WTC11 (cell line): ENCODE data around the gene BPIFA3. TPM values are rescaled to one million over a fixed set of nuclear protein-coding genes. Genes with fewer than 3 reads are reported as not detected.

Experiments used
- ATAC-seq: fragments of 200-7000 bp; cut with Tn5 transposase; 2 replicates; pipeline ENCODE4 v1.10.0; 2021; ENCODE audit warnings: mild to moderate bottlenecking, moderate library complexity
- CTCF ChIA-PET: fragments of 300-600 bp; sonication (Branson Sonifier 250); formaldehyde crosslinking; loops from one replicate; lab custom pipeline; 2021; ENCODE audit warnings: antibody characterized with exemption; lab: Charles Lee
- POLR2A ChIA-PET: fragments of 350-600 bp; sonication (Branson Sonifier 250); formaldehyde crosslinking; loops from one replicate; lab custom pipeline; 2021; ENCODE audit warnings: antibody characterized with exemption; lab: Charles Lee
- DNase-seq: peaks from one replicate; pipeline ENCODE4 v3.0.0; 2021; ENCODE audit warnings: low spot score
- H3K27ac Mint-ChIP-seq: 2 replicates; pipeline ENCODE4 v1.8.0; 2021; ENCODE audit warnings: mixed read lengths
- H3K27me3 Mint-ChIP-seq: 2 replicates; pipeline ENCODE4 v1.8.0; 2021; ENCODE audit warnings: low read depth, mild to moderate bottlenecking, moderate library complexity, mixed read lengths
- H3K36me3 Mint-ChIP-seq: 2 replicates; pipeline ENCODE4 v1.8.0; 2021; ENCODE audit warnings: mixed read lengths
- H3K4me1 Mint-ChIP-seq: 2 replicates; pipeline ENCODE4 v1.8.0; 2022; ENCODE audit warnings: mixed read lengths
- H3K4me3 Mint-ChIP-seq: 2 replicates; pipeline ENCODE4 v1.8.0; 2021; ENCODE audit warnings: mild to moderate bottlenecking, moderate library complexity, mixed read lengths
- H3K9me3 Mint-ChIP-seq: 2 replicates; pipeline ENCODE4 v1.8.0; 2021; ENCODE audit warnings: mixed read lengths
- ARID4B ChIP-seq: sonication (generic); formaldehyde crosslinking; IDR thresholded peaks from 2 replicates; pipeline ENCODE4 v1.8.0; 2023; ENCODE audit warnings: missing genetic modification reagents, mild to moderate bottlenecking, borderline replicate concordance
- ESRRA ChIP-seq: sonication (generic); formaldehyde crosslinking; IDR thresholded peaks from 2 replicates; pipeline ENCODE4 v1.8.1; 2022; ENCODE audit warnings: mild to moderate bottlenecking, missing genetic modification reagents, borderline replicate concordance
- FOXJ3 ChIP-seq: sonication (generic); formaldehyde crosslinking; IDR thresholded peaks from 2 replicates; pipeline ENCODE4 v1.9.0; 2021; ENCODE audit warnings: missing genetic modification reagents, mild to moderate bottlenecking, borderline replicate concordance
- FOXP4 ChIP-seq: sonication (generic); formaldehyde crosslinking; IDR thresholded peaks from 2 replicates; pipeline ENCODE4 v1.8.0; 2022; ENCODE audit warnings: mild to moderate bottlenecking, missing genetic modification reagents
- HMGXB4 ChIP-seq: sonication (generic); formaldehyde crosslinking; IDR thresholded peaks from 2 replicates; pipeline ENCODE4 v1.8.1; 2023; ENCODE audit warnings: mild to moderate bottlenecking, moderate library complexity, missing genetic modification reagents
- MYBL2 ChIP-seq: sonication (generic); formaldehyde crosslinking; IDR thresholded peaks from 2 replicates; pipeline ENCODE4 v1.8.1; 2023; ENCODE audit warnings: mild to moderate bottlenecking, moderate library complexity, missing genetic modification reagents
- NR1H2 ChIP-seq: sonication (generic); formaldehyde crosslinking; IDR thresholded peaks from 2 replicates; pipeline ENCODE4 v1.9.0; 2021; ENCODE audit warnings: mild to moderate bottlenecking, moderate library complexity, missing genetic modification reagents
- TP53 ChIP-seq: sonication (generic); formaldehyde crosslinking; IDR thresholded peaks from 2 replicates; pipeline ENCODE4 v1.8.1; 2023; ENCODE audit warnings: mild to moderate bottlenecking, missing genetic modification reagents
- ZBTB21 ChIP-seq: sonication (generic); formaldehyde crosslinking; IDR thresholded peaks from 2 replicates; pipeline ENCODE4 v1.8.1; 2023; ENCODE audit warnings: mild to moderate bottlenecking, missing genetic modification reagents, borderline replicate concordance
- ZNF219 ChIP-seq: sonication (generic); formaldehyde crosslinking; IDR thresholded peaks from 2 replicates; pipeline ENCODE4 v1.8.0; 2023; ENCODE audit warnings: missing genetic modification reagents, mild to moderate bottlenecking, borderline replicate concordance
- ZNF425 ChIP-seq: fragments of 250-450 bp; sonication (Bioruptor Pico); conservative IDR thresholded peaks from 2 replicates; pipeline ENCODE4 v1.9.0; 2021; ENCODE audit warnings: mild to moderate bottlenecking
- ZNF512 ChIP-seq: sonication (generic); formaldehyde crosslinking; IDR thresholded peaks from 2 replicates; pipeline ENCODE4 v1.8.1; 2022; ENCODE audit warnings: missing genetic modification reagents, borderline replicate concordance
- total RNA-seq: library from RNA; stranded (reverse); gene quantifications from 3 replicates; pipeline ENCODE4 v1.2.3, GENCODE V29; 2021

The BPIFA3 gene
- total RNA-seq, 1 experiment from 2014 or later: not detected

GRCh38 chr20:33235696-33236095 is 18.5 kb downstream of the BPIFA3 start, which contains the start of gene BPIFA1 (continued):
- TF ChIP-seq NR1H2 (CRISPR knock-in tag) (no peak), ESRRA (no peak), TP53 (CRISPR knock-in tag) (no peak), FOXP4 (CRISPR knock-in tag) (no peak), MYBL2 (CRISPR knock-in tag) (no peak), ZNF425 (no peak)

GRCh38 chr20:33236351-33236750 is 19.2 kb downstream of the BPIFA3 start:
- Mint-ChIP-seq H3K27me3 (peaks cover 3% of the 10 kb centered on the region), H3K9me3 (no peaks in the 10 kb centered on the region), H3K36me3 (no peaks in the 10 kb centered on the region), H3K4me3 (no peak overlapping the region), H3K27ac (no peak overlapping the region), H3K4me1 (peaks cover 3% of the 10 kb centered on the region; the same call in 1 of the 2 replicates)
- ATAC-seq: no peak
- ChIA-PET POLR2A (no interaction called here), CTCF (interaction anchor here (0.6 kb wide), 1 partner anchor 332 kb away, joined by 3 read pairs; no protein-coding TSS in a partner anchor)
- DNase-seq: no peak
- TF ChIP-seq HMGXB4: no peak
- no peak for TF ChIP-seq ZNF512
- no peak for TF ChIP-seq ARID4B (CRISPR knock-in tag)

- ATAC-seq: no peak
- H3K4me1 Mint-ChIP-seq: no peaks in the 10 kb centered on the region
- no peaks in the 10 kb centered on the region for H3K36me3 Mint-ChIP-seq
- DNase-seq: no peak
- H3K4me3 Mint-ChIP-seq: no peak overlapping the region
- H3K9me3 Mint-ChIP-seq: no peaks in the 10 kb centered on the region
- no peaks in the 10 kb centered on the region for H3K27me3 Mint-ChIP-seq
- ChIA-PET POLR2A (no interaction called here), CTCF (interaction anchor here (1.2 kb wide), 1 partner anchor 24 kb away, joined by 3 read pairs; no protein-coding TSS in a partner anchor)
- no peak overlapping the region for H3K27ac Mint-ChIP-seq
- no peak for TF ChIP-seq ZNF219 (CRISPR knock-in tag)
- TF ChIP-seq FOXJ3 (CRISPR knock-in tag): no peak
- TF ChIP-seq ZBTB21 (CRISPR knock-in tag): no peak
- no peak for TF ChIP-seq NR1H2 (CRISPR knock-in tag)
These were observed 20.8 kb downstream of the BPIFA3 start for GRCh38 chr20:33237989-33238388.
